Measurements from ENCODE around the gene AQP12A.

DNA sequence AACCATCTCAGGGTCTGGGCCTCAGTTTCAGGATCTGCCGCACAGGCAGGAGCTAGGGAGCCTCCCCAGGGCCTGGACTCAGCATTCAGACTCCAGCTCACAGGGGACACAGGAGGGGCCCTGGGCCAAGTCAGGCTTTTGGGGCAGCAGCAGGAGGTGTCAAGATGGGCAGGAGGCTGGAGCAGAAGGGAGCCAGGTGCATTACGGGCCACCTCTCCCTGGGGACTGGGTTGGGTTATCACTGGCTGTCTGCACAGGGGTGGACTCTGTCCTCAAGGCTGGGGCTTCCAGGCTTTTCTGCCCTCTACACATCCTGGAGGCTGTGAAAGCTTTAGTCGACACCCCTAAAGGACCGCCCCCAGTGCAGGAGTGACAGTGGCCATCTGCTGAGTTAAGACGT is 20.0 kb downstream of the AQP12A start:
- TF ChIP-seq POLR2A (IDR thresholded peaks at IDR 0.05) = no peak
- no peak for TF ChIP-seq EP300 (IDR thresholded peaks at IDR 0.05)
- TF ChIP-seq CTCF (IDR thresholded peaks at IDR 0.05) = no peak
- TF ChIP-seq POLR2AphosphoS5 (IDR thresholded peaks at IDR 0.05) = no peak

Measured in stomach (tissue), 4 donors.